Uterus (tissue), 4 donors: ENCODE results near the gene KCNH1. TPM values are rescaled to one million over a fixed set of nuclear protein-coding genes. Genes with fewer than 3 reads are reported as not detected.

ENCODE experiments used
- DNase-seq, 2 donors: peaks; one replicate each; pipeline ENCODE4 v3.0.0-alpha.2; 2019 to 2020
- H3K27ac ChIP-seq, 2 donors: fragments of 200-600 bp; sonication (generic); 1 replicate in 1 of 2; 2 replicates in 1 of 2; pipeline ENCODE4 v1.5.1; 2016 to 2018
- H3K27me3 ChIP-seq, 2 donors: fragments of 200-600 bp; sonication (generic); one replicate each; pipeline ENCODE4 v1.5.1; 2018 to 2019; ENCODE audit warnings: control low read depth in 1 of 2
- H3K36me3 ChIP-seq, 2 donors: fragments of 200-600 bp; sonication (generic); one replicate each; pipeline ENCODE4 v1.5.1; 2019; ENCODE audit warnings: control low read depth in 1 of 2
- H3K4me1 ChIP-seq, 2 donors: fragments of 200-600 bp; sonication (generic); one replicate each; pipeline ENCODE4 v1.5.1; 2018 to 2019; ENCODE audit warnings: control low read depth in 1 of 2
- H3K4me3 ChIP-seq, 2 donors: fragments of 200-600 bp; sonication (generic); 1 replicate in 1 of 2; 2 replicates in 1 of 2; pipeline ENCODE4 v1.5.1; 2018 to 2019; ENCODE audit warnings: mild to moderate bottlenecking in 1 of 2
- H3K9me3 ChIP-seq, 2 donors: fragments of 200-600 bp; sonication (generic); one replicate each; pipeline ENCODE4 v1.5.1; 2019; ENCODE audit warnings: control low read depth in 1 of 2
- POLR2A ChIP-seq, 2 donors: fragments of 450-650 bp; IDR thresholded peaks; one replicate each; pipeline ENCODE4 v1.6.1; 2016; ENCODE audit warnings: antibody characterized with exemption in 2 of 2, mild to moderate bottlenecking in 1 of 2, moderate library complexity in 1 of 2
- intact Hi-C: fragments of 100-400 bp; cut with DNase I; formaldehyde crosslinking; loops from one replicate; pipeline ENCODE4 v1.15.1; 2023; ENCODE audit warnings: low total_unique reads
- total RNA-seq, 4 donors: library from RNA; depleted of rRNA in 3 of 4; stranded (reverse); fragments of >200 nt in 3 of 4; gene quantifications; one replicate each; pipeline versions ENCODE4 v1.1.0 to v1.2.4, GENCODE V29; 2014 to 2023
- TF ChIP-seq, protein P1 (sequence below), 4 experiments: fragments of 200-600 bp in 2 of 4; fragments of 450-650 bp in 2 of 4; sonication (generic) in 2 of 4; IDR thresholded peaks; one replicate each; pipeline ENCODE4 v1.5.1; 2016 to 2019; ENCODE audit warnings: antibody characterized with exemption in 4 of 4, mild to moderate bottlenecking in 2 of 4, moderate library complexity in 1 of 4
- donor health status: DM: yes; HTN: yes; CAD: no.

Gene KCNH1
- total RNA-seq, 4 donors from 2014 or later = 1.1 to 1.5 TPM; not detected in 2

DNA sequence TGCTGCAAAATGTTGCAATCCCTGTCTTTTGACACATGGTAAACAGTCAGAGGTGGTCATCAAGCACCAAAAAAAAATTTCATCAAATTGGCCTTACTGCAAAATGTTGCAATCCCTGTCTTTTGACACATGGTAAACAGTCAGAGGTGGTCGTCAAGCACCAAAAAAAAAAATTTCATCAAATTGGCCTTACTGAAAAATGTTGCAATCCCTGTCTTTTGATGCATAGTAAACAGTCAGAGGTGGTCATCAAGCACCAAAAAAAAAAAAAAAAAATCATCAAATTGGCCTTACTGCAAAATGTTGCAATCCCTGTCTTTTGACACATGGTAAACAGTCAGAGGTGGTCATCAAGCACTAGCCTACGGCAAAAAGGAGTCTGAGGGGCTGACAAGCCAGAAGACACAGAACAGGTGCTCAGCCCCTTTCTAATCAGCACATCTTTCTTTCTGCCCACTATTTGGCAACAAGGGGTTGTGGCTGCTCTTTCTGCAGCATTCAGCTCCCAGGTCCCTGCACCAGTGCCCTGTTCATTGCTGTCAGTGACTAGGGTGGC lies 223.8 kb downstream of the KCNH1 start:
- DNase-seq = no peak
- no peaks in the 10 kb centered on the region for H3K9me3 ChIP-seq
- TF ChIP-seq POLR2A (IDR thresholded peaks at IDR 0.05) = no peak
- TF ChIP-seq, protein P1, sequence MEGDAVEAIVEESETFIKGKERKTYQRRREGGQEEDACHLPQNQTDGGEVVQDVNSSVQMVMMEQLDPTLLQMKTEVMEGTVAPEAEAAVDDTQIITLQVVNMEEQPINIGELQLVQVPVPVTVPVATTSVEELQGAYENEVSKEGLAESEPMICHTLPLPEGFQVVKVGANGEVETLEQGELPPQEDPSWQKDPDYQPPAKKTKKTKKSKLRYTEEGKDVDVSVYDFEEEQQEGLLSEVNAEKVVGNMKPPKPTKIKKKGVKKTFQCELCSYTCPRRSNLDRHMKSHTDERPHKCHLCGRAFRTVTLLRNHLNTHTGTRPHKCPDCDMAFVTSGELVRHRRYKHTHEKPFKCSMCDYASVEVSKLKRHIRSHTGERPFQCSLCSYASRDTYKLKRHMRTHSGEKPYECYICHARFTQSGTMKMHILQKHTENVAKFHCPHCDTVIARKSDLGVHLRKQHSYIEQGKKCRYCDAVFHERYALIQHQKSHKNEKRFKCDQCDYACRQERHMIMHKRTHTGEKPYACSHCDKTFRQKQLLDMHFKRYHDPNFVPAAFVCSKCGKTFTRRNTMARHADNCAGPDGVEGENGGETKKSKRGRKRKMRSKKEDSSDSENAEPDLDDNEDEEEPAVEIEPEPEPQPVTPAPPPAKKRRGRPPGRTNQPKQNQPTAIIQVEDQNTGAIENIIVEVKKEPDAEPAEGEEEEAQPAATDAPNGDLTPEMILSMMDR (IDR thresholded peaks at IDR 0.05) = no peak

DNA sequence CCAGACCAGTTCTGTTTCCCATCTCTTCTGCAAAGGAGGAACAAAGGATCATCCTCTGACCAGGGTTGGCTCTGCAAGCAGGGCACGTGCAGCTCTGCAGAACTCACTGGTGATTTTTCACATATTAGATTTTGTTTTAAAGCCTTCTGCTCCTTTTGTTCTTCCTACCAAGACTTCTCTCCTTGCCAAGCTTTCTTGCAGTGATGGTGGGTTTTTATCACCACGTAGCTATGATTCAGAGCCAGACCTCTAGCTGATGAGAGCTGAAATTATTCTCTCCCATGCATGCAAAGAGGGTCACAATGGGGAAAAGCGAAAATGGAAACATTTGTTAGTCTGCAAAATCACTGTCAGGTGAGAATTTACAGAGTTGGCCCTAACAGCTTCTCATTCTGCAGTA lies 225.2 kb downstream of the KCNH1 start:
- no peak for DNase-seq
- TF ChIP-seq POLR2A (IDR thresholded peaks at IDR 0.05) = no peak
- H3K4me3 ChIP-seq = no peak overlapping the region
- H3K4me1 ChIP-seq = no peaks in the 10 kb centered on the region
- H3K27me3 ChIP-seq = no peaks in the 10 kb centered on the region
- intact Hi-C loops = no loop called here
- H3K9me3 ChIP-seq = no peaks in the 10 kb centered on the region
- no peaks in the 10 kb centered on the region for H3K36me3 ChIP-seq
- H3K27ac ChIP-seq = no peak overlapping the region

More for the DNA sequence above, 223.8 kb downstream of the KCNH1 start:
- Histone ChIP-seq H3K27me3 (no peaks in the 10 kb centered on the region), H3K4me1 (no peaks in the 10 kb centered on the region), H3K4me3 (no peak overlapping the region), H3K27ac (no peak overlapping the region), H3K36me3 (no peaks in the 10 kb centered on the region)
- intact Hi-C loops = no loop called here

DNA sequence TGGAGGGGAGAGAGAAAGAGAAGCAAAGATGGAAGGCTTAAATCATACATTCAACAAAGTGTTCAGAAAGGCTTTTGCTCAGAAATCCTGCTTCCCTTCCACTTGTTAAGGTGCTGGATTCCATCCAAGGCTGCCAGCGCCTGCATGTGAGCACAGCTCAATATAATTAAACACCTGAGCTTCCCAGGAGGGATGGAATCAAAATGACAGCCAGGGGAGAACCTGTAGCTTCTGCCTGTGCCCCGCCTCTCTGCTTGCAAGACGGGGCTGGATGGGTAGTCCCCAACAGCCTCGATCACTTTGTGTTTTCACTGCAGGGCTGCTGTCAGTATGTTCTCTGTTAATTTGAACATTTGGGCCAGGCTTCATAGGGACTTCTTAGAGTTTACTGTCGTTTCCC lies 225.7 kb downstream of the KCNH1 start:
- Histone ChIP-seq H3K9me3 (no peaks in the 10 kb centered on the region), H3K36me3 (no peaks in the 10 kb centered on the region), H3K27me3 (no peaks in the 10 kb centered on the region), H3K4me3 (no peak overlapping the region), H3K27ac (no peak overlapping the region), H3K4me1 (no peaks in the 10 kb centered on the region)
- DNase-seq = no peak
- TF ChIP-seq POLR2A (IDR thresholded peaks at IDR 0.05) = no peak
- intact Hi-C loops = no loop called here

DNA sequence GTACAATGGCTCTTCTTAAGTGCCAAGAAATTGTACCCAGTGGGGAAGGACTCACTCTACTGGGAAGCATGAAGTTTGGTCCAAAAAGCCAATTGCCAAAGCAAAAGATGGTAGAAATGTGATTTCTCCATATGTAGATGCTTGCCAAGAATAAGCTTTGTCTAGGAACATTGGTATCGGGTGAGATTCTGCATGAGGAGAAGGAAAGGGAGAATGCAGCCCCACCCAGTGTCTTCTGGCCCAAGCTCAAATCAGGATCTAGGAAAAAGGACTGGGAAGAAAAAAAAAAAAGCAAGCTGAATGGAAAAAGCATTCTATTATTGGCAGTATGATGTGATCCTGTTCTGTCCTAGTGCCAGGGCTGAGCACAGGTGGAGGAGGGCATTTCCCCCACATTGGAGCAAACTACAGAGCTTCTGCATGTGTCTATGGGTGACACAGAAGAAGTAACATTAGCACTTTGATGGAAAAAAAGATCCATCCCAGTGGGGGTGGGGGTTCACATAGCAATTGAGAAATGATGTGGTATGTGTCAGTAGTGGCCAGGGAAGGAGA lies 226.6 kb downstream of the KCNH1 start:
- Histone ChIP-seq H3K9me3 (no peaks in the 10 kb centered on the region), H3K36me3 (no peaks in the 10 kb centered on the region), H3K4me3 (no peak overlapping the region), H3K27me3 (no peaks in the 10 kb centered on the region), H3K27ac (no peak overlapping the region), H3K4me1 (no peaks in the 10 kb centered on the region)
- intact Hi-C loops = no loop called here
- DNase-seq = no peak
- TF ChIP-seq, protein P1 (IDR thresholded peaks at IDR 0.05) = no peak
- no peak for TF ChIP-seq POLR2A (IDR thresholded peaks at IDR 0.05)

DNA sequence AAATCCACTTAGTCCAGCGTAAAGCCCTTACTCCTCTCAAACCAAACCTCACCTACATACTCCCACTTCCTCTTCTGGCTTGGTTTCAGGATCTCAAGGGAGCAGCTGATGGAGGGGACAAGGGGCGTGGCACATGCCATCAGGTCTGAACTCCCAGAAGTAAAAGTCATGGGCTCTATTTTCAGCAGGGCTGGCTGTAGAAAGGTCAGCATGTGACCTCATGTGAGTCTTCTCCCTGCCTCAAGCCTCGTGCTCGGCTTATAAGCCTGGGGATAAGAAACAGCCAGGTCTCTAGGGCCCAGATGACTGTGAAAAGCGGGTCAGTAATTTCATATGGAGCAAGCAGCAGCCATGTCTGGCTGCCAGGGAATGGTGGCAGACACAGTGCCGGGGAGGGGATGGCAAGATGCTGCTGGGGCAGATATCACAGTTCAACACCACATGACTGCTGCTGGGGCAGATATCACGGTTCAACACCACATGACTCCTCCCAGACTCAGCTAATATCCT lies 227.9 kb downstream of the KCNH1 start:
- H3K4me3 ChIP-seq = no peak overlapping the region
- no peaks in the 10 kb centered on the region for H3K4me1 ChIP-seq
- intact Hi-C loops = no loop called here
- TF ChIP-seq POLR2A (IDR thresholded peaks at IDR 0.05) = no peak
- TF ChIP-seq, protein P1 (IDR thresholded peaks at IDR 0.05) = no peak
- H3K27me3 ChIP-seq = no peaks in the 10 kb centered on the region
- H3K36me3 ChIP-seq = no peaks in the 10 kb centered on the region
- no peak for DNase-seq
- no peak overlapping the region for H3K27ac ChIP-seq
- no peaks in the 10 kb centered on the region for H3K9me3 ChIP-seq

DNA sequence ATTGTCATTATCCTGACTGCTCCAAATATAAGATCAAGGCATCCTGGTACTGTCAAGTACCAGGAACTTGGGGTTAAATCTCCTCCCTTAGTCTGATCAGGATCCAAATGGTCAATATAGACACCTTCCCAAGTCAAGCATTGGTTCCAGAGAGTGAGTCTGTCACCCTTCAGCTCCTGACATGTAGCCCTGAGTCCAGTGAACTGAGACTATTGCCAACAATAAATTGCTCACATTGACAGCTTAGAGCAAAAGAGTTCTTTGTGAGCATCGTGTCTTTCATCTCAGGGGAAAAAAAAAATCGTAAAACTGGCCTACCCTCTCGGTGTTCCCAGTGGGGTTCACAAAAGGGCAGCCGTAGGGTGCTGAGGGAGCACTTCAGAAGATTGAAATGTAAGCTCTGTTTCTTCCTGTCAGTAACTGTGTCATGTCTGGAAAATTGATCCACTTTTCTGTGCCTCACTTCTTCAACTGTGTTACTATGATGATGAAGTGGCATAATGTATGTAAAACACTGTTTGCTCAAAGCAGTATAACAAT lies 228.5 kb downstream of the KCNH1 start:
- H3K9me3 ChIP-seq = no peaks in the 10 kb centered on the region
- TF ChIP-seq, protein P1 (IDR thresholded peaks at IDR 0.05) = no peak
- no peak for TF ChIP-seq POLR2A (IDR thresholded peaks at IDR 0.05)
- H3K27ac ChIP-seq = no peak overlapping the region
- no peak overlapping the region for H3K4me3 ChIP-seq
- no peaks in the 10 kb centered on the region for H3K36me3 ChIP-seq
- no peaks in the 10 kb centered on the region for H3K27me3 ChIP-seq
- H3K4me1 ChIP-seq = no peaks in the 10 kb centered on the region
- intact Hi-C loops = no loop called here
- no peak for DNase-seq
